Fibroblast of pulmonary artery (primary cell): ENCODE results near the gene MMUT.
A peak's percentile ranks its signal among the peaks of the same experiment; 100 is the strongest.
"Not testable (repeated sequence)": the region's sequence is repeated elsewhere in the genome, so short reads cannot be mapped to it uniquely, and the experiment has no call there.

ENCODE experiments used
- DNase-seq: peaks from one replicate; pipeline ENCODE4 v3.0.0-alpha.2; 2010; ENCODE audit warnings: low read depth
- H3K4me3 ChIP-seq: replicated peaks from 2 replicates; pipeline ENCODE4 v1.5.1; 2011; ENCODE audit warnings: low read depth, mild to moderate bottlenecking, control low read depth, low read length, moderate library complexity
- TF ChIP-seq, protein P1 (sequence below): IDR thresholded peaks from 2 replicates; pipeline ENCODE4 v1.5.1; 2011; ENCODE audit warnings: mild to moderate bottlenecking, control low read depth, low read length, inconsistent platforms; ENCODE audit errors: missing control alignments

MMUT gene

DNA sequence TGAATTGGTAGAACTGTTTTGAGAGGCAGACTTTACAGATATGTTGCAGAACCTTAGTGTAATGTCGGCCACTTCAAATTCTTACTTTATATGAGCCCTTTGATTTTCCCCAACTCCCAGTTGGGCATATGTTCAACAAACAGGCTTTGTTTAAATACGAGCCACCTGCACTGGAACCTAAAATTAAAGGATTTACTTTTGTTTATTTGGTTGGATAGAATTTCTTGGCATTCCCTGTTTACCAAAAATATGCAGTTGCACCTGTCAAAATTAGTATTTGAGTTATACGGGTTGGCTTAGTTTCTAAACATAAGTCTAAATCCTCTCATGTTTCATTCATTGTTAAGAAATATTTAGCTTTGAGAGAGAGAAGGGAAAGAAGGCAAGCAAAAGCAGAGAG lies 34.3 kb upstream of the MMUT start:
- TF ChIP-seq, protein P1, sequence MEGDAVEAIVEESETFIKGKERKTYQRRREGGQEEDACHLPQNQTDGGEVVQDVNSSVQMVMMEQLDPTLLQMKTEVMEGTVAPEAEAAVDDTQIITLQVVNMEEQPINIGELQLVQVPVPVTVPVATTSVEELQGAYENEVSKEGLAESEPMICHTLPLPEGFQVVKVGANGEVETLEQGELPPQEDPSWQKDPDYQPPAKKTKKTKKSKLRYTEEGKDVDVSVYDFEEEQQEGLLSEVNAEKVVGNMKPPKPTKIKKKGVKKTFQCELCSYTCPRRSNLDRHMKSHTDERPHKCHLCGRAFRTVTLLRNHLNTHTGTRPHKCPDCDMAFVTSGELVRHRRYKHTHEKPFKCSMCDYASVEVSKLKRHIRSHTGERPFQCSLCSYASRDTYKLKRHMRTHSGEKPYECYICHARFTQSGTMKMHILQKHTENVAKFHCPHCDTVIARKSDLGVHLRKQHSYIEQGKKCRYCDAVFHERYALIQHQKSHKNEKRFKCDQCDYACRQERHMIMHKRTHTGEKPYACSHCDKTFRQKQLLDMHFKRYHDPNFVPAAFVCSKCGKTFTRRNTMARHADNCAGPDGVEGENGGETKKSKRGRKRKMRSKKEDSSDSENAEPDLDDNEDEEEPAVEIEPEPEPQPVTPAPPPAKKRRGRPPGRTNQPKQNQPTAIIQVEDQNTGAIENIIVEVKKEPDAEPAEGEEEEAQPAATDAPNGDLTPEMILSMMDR: no peak
- DNase-seq: no peak

DNA sequence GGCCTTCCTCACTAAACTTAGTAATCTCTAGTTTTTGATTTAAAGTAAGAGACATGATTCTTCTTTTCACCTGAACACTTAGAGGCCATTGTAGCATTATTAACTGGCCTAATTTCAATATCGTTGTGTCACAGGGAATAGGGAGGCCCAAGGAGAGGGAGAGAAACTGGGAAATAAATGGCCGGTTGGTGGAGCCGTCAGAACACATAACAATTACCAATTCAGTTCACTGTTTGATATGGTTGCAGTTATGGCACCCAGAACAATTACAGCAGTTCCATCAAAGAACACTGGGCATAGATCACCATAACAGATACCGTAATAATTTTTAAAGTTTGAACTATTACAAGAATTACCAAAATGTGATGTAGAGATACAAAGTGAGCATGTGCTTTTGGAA lies 27.6 kb upstream of the MMUT start:
- no peak overlapping the region for H3K4me3 ChIP-seq
- no peak for DNase-seq
- TF ChIP-seq, protein P1: no peak

More for the DNA sequence above, 34.3 kb upstream of the MMUT start:
- no peak overlapping the region for H3K4me3 ChIP-seq

DNA sequence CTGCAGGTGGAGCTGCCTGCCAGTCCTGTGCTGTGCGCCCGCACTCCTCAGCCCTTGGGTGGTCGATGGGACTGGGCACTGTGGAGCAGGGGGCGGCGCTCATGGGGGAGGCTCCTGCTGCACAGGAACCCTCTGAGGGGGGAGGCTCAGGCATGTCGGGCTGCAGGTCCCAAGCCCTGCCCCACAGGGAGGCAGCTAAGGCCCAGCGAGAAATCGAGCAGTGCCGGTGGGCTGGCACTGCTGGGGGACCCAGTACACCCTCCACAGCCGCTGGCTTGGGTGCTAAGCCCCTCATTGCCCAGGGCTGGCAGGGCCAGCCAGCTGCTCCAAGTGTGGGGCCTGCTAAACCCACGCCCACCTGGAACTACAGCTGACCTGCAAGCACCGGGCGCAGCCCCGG lies 20.3 kb upstream of the MMUT start:
- H3K4me3 ChIP-seq, DNase-seq: not testable (repeated sequence)

DNA sequence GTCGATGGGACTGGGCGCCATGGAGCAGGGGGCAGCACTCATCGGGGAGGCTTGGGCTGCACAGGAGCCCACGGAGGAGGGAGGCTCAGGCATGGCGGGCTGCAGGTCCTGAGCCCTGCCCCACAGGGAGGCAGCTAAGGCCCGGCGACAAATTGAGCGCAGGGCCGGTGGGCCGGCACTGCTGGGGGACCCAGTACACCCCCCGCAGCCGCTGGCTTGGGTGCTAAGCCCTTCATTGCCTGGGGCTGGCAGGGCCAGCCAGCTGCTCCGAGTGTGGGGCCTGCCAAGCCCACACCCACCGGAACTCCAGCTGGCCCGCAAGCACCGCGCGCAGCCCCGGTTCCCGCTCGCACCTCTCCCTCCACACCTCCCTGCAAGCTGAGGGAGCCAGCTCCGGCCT lies 18.8 kb upstream of the MMUT start:
- not testable (repeated sequence) for H3K4me3 ChIP-seq, DNase-seq

DNA sequence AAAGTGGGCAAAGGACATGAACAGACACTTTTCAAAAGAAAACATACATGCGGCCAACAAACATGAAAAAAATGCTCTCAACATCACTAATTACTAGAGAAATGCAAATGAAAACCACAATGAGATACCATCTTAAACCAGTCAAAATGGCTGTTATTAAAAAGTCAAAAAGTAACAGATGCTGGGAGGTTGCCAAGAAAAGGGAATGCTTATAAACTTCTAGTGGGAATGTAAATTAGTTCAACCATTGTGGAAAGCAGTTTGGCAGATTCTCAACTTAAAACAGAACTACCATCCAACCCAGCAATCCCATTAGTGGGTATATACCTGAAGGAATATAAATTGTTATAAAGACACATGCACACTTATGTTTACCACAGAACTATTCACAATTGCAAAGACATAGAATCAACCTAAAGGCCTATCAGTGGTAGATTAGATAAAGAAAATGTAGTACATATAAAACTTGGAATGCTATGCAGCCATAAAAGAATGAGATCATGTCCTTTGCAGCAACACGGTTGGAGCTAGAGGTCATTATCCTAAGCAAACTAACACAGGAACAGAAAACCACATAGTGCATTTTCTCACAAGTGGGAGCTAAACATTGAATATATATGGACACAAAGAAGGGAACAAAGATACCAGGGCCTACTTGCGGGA lies 16.4 kb upstream of the MMUT start:
- no peak overlapping the region for H3K4me3 ChIP-seq
- DNase-seq: no peak
- TF ChIP-seq, protein P1: no peak

DNA sequence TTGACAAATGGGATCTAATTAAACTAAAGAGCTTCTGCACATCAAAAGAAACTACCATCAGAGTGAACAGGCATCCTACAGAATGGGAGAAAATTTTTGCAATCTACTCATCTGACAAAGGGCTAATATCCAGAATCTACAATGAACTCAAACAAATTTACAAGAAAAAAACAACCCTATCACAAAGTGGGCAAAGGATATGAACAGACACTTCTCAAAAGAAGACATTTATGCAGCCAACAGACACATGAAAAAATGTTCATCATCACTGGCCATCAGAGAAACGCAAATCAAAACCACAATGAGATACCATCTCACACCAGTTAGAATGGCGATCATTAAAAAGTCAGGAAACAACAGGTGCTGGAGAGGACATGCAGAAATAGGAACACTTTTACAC lies 13.5 kb upstream of the MMUT start:
- DNase-seq, H3K4me3 ChIP-seq: not testable (repeated sequence)

DNA sequence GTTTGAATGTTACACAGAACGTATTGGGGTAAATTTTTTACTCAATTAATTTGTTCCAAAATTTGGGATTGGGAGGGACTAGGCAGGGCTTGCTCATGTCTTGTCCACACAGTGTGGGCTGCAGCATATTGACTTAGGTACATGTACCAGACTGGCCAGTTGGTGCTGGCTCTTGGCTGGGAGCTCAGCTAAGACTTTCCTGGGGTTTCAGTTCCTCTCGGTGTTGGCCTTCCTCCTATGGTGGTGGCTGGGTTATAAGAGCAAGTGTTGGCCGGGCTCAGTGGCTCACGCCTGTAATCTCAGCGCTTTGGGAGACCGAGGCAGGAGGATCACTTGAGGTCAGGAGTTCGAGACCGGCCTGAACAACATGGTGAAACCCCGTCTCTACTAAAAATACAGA lies 5.0 kb upstream of the MMUT start:
- TF ChIP-seq, protein P1: no peak
- no peak overlapping the region for H3K4me3 ChIP-seq
- no peak for DNase-seq

DNA sequence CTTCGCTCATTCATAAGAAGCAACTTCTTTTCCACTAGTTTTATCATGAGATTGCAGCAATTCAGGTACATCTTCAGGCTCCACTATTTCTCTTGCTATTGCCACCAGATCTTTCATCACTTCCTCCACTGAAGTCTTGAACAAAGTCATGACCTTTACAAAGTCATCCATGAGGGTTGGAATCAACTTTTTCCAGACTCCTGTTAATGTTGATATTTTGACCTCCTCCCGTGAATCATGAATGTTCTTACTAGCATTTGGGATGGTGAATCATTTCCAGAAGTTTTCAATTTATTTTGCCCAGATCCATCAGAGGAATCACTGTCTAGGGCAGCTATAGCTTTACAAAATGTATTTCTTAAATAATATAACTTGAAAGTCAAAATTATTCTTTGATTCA lies 1.6 kb upstream of the MMUT start:
- H3K4me3 ChIP-seq: no peak overlapping the region
- TF ChIP-seq, protein P1: no peak
- no peak for DNase-seq

DNA sequence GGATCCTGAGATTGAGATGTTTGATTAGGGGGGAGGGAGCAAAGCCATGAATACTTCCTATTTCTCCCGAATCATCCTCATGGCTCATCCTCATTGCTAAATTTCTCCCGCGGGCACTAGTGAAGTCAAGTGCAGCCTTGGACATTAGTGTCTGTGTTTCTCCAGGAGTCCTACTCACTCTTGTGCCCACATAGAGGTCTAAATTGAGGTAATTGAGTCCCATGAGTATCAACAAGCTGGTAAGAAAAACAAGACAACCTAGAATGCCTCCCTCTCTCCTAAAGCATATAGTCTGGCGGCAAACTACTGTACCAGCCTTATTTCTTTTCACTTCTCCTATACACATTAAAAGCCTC lies 537 bp upstream of the MMUT start:
- H3K4me3 ChIP-seq: peak overlapping the region; percentile 97
- TF ChIP-seq, protein P1: no peak
- no peak for DNase-seq
